GM23338 (cell line): Measurements from ENCODE around the gene WNT5A.

ENCODE experiments used
- CREB1 ChIP-seq: fragments of 250-450 bp; sonication (Bioruptor Pico); IDR thresholded peaks from 2 replicates; pipeline ENCODE4 v1.5.0; 2020; ENCODE audit warnings: low read depth, mild to moderate bottlenecking, moderate library complexity
- CTCF ChIP-seq, 2 experiments: fragments of 200-600 bp in 1 of 2; sonication (generic) in 1 of 2; conservative IDR thresholded peaks; 2 replicates each; pipeline versions ENCODE4 v1.5.1 to v1.6.1; 2016 to 2017; ENCODE audit warnings: antibody characterized with exemption in 2 of 2, low read depth in 2 of 2, mild to moderate bottlenecking in 2 of 2, moderate library complexity in 1 of 2
- EZH2 ChIP-seq: fragments of 200-600 bp; sonication (generic); IDR thresholded peaks from one replicate; pipeline ENCODE4 v1.8.0; 2017; ENCODE audit warnings: antibody characterized with exemption, mild to moderate bottlenecking, low read depth; ENCODE audit not compliant: unreplicated experiment
- EZH2phosphoT487 ChIP-seq: fragments of 200-600 bp; sonication (generic); IDR thresholded peaks from one replicate; pipeline ENCODE4 v1.8.1; 2018; ENCODE audit warnings: antibody characterized with exemption; ENCODE audit not compliant: unreplicated experiment
- POLR2AphosphoS5 ChIP-seq: IDR thresholded peaks from 2 replicates; pipeline ENCODE4 v1.6.1; 2016; ENCODE audit warnings: antibody characterized with exemption, low read depth
- REST ChIP-seq: IDR thresholded peaks from one replicate; pipeline ENCODE4 v1.6.1; 2018; ENCODE audit warnings: antibody characterized with exemption; ENCODE audit not compliant: unreplicated experiment
- ZNF114 ChIP-seq: fragments of 250-450 bp; sonication (Bioruptor Pico); IDR thresholded peaks from 2 replicates; pipeline ENCODE4 v1.5.0; 2020; ENCODE audit warnings: mild to moderate bottlenecking, moderate library complexity

DNA sequence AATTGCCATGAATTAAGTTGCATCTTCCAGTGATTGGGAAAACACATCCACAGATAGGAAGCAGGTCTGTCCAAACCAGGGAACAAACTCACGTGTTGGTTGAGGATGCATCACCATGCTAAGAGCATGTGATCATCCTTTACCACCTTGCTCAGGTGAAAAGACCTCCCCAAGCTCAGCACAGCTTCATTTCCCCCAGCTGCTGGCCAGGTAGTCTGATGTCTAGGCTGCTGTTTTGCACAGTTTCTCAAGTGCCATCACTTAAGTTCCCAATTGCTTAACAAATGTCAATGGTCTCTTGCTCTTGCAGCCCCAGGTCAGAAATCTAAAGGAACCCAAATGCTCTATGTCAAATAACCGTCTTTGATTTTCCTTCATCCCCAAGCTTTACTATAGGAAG lies 34.2 kb downstream of the WNT5A start:
- TF ChIP-seq CTCF (conservative IDR thresholded peaks at IDR 0.05; ENCODE audit: low read depth in 2 of 2) (no peak), EZH2 (no peak), CREB1 (CRISPR knock-in tag) (no peak), REST (no peak), EZH2phosphoT487 (no peak), POLR2AphosphoS5 (no peak), ZNF114 (CRISPR knock-in tag) (no peak)
